HCT116 (cell line): ENCODE data around the gene CCR7. TPM values are rescaled to one million over a fixed set of nuclear protein-coding genes. Genes with fewer than 3 reads are reported as not detected.

Source experiments
- ATAC-seq: fragments of 200-7000 bp; cut with Tn5 transposase; 2 replicates; pipeline ENCODE4 v1.9.1; 2020; ENCODE audit warnings: mild to moderate bottlenecking, moderate library complexity
- BruUV-seq: library from RNA; stranded (reverse); fragments of 400-500 nt; replicated peaks from 2 replicates; lab custom pipeline; 2021; lab: Mats Ljungman, UMichigan
- CTCF ChIA-PET: fragments of 300-600 bp; sonication (Branson Sonifier 250); formaldehyde crosslinking; loops from one replicate; lab custom pipeline; 2021; ENCODE audit warnings: antibody characterized with exemption; lab: Charles Lee
- POLR2A ChIA-PET: fragments of 300-600, 350-600 bp; sonication (Branson Sonifier 250); formaldehyde crosslinking; loops from one replicate; lab custom pipeline; 2021; ENCODE audit warnings: antibody characterized with exemption; lab: Charles Lee
- RAD21 ChIA-PET, 2 experiments: fragments of 300-600 bp; sonication (Branson Sonifier 250); formaldehyde crosslinking; loops; one replicate each; lab custom pipeline; 2023; ENCODE audit warnings: low total read pairs in 2 of 2; ENCODE audit not compliant: uncharacterized antibody in 2 of 2, unreplicated experiment in 2 of 2, low non-redundant PET in 1 of 2; lab: Charles Lee
- DNase-seq: peaks from one replicate; pipeline ENCODE4 v3.0.0-alpha.2; 2010; ENCODE audit warnings: low read depth, low spot score
- H2AFZ ChIP-seq: fragments of 200-600 bp; shearing (Covaris generic), sonication (generic); 2 replicates; pipeline ENCODE4 v1.6.1; 2017; ENCODE audit warnings: low read depth, mixed run types, mixed read lengths, antibody characterized with exemption, low read length; ENCODE audit not compliant: poor library complexity, severe bottlenecking
- H3K27ac ChIP-seq: 2 replicates; pipeline ENCODE4 v1.5.1; 2012; ENCODE audit warnings: low read depth, low read length
- H3K27me3 ChIP-seq: fragments of 200-600 bp; sonication (generic); 2 replicates; pipeline ENCODE4 v1.6.1; 2016; ENCODE audit warnings: mixed run types, low read length, mixed read lengths; ENCODE audit not compliant: insufficient read depth
- H3K36me3 ChIP-seq, 2 experiments: fragments of 200-500 bp in 1 of 2; fragments of 200-600 bp in 1 of 2; sonication (Bioruptor generic) in 1 of 2; sonication (generic) in 1 of 2; 2 replicates each; pipeline versions ENCODE4 v1.5.1 to v1.6.1; 2014 to 2016; ENCODE audit warnings: low read length in 2 of 2, inconsistent platforms in 1 of 2, mixed read lengths in 1 of 2, mixed run types in 1 of 2; ENCODE audit not compliant: insufficient read depth in 2 of 2, control insufficient read depth in 1 of 2
- H3K4me1 ChIP-seq, 2 experiments: fragments of 200-600 bp in 1 of 2; sonication (generic) in 1 of 2; 2 replicates each; pipeline versions ENCODE4 v1.5.1 to v1.6.1; 2012 to 2017; ENCODE audit warnings: low read length in 2 of 2, inconsistent platforms in 1 of 2, mild to moderate bottlenecking in 1 of 2, mixed read lengths in 1 of 2, mixed run types in 1 of 2, moderate library complexity in 1 of 2; ENCODE audit not compliant: insufficient read depth in 2 of 2, control insufficient read depth in 1 of 2
- H3K4me2 ChIP-seq: fragments of 200-600 bp; sonication (generic); 2 replicates; pipeline ENCODE4 v1.6.1; 2017; ENCODE audit warnings: mixed run types, low read length, mixed read lengths
- H3K4me3 ChIP-seq, 2 experiments: fragments of 200-600 bp in 1 of 2; sonication (generic) in 1 of 2; replicated peaks in 1 of 2; 2 replicates each; pipeline ENCODE4 v1.5.1; 2011 to 2016; ENCODE audit warnings: low read length in 2 of 2, control low read depth in 1 of 2, low read depth in 1 of 2, mild to moderate bottlenecking in 1 of 2, mixed read lengths in 1 of 2, mixed run types in 1 of 2
- H3K79me2 ChIP-seq: fragments of 200-600 bp; sonication (generic); 2 replicates; pipeline ENCODE4 v1.6.1; 2017; ENCODE audit warnings: mild to moderate bottlenecking, mixed run types, low read length, moderate library complexity, mixed read lengths; ENCODE audit not compliant: insufficient read depth
- H3K9ac ChIP-seq: fragments of 200-600 bp; sonication (generic); 2 replicates; pipeline ENCODE4 v1.6.1; 2016; ENCODE audit warnings: low read length, mixed read lengths
- H3K9me2 ChIP-seq: fragments of 200-600 bp; sonication (generic), shearing (Covaris generic); 2 replicates; pipeline ENCODE4 v1.6.1; 2017; ENCODE audit warnings: mixed run types, mild to moderate bottlenecking, moderate library complexity; ENCODE audit not compliant: insufficient read depth
- H3K9me3 ChIP-seq, 2 experiments: fragments of 200-500 bp in 1 of 2; fragments of 200-600 bp in 1 of 2; sonication (Bioruptor generic) in 1 of 2; sonication (generic) in 1 of 2; 2 replicates each; pipeline ENCODE4 v1.6.1; 2014 to 2017; ENCODE audit warnings: low read length in 2 of 2, mixed read lengths in 2 of 2, inconsistent platforms in 1 of 2, low read depth in 1 of 2, mild to moderate bottlenecking in 1 of 2, mixed run types in 1 of 2, moderate library complexity in 1 of 2; ENCODE audit not compliant: control insufficient read depth in 1 of 2, insufficient read depth in 1 of 2
- H4K20me1 ChIP-seq: fragments of 200-600 bp; sonication (generic), shearing (Covaris generic); 2 replicates; pipeline ENCODE4 v1.6.1; 2017; ENCODE audit warnings: mixed run types, mild to moderate bottlenecking, moderate library complexity; ENCODE audit not compliant: insufficient read depth
- ATF3 ChIP-seq: IDR thresholded peaks from 2 replicates; pipeline ENCODE4 v1.6.1; 2012
- ELF1 ChIP-seq: IDR thresholded peaks from 2 replicates; pipeline ENCODE4 v1.6.1; 2012; ENCODE audit warnings: low read depth, borderline replicate concordance
- EZH2 ChIP-seq: fragments of 200-600 bp; sonication (generic); IDR thresholded peaks from 2 replicates; pipeline ENCODE4 v1.6.1; 2017; ENCODE audit warnings: antibody characterized with exemption, mixed run types
- EZH2phosphoT487 ChIP-seq: fragments of 200-600 bp; IDR thresholded peaks from 2 replicates; pipeline ENCODE4 v1.6.1; 2018; ENCODE audit warnings: antibody characterized with exemption, borderline replicate concordance
- MAX ChIP-seq: IDR thresholded peaks from 2 replicates; pipeline ENCODE4 v1.6.1; 2012
- ZNF274 ChIP-seq: fragments of 200-500 bp; sonication (Bioruptor generic); IDR thresholded peaks from 2 replicates; pipeline ENCODE4 v1.6.1; 2014; ENCODE audit warnings: mild to moderate bottlenecking, low read depth, low read length, inconsistent platforms
- intact Hi-C: fragments of 100-400 bp; cut with micrococcal nuclease; formaldehyde crosslinking; loops from 2 replicates; pipeline ENCODE4 v1.10.0; 2022
- total RNA-seq: library from RNA; stranded (reverse); gene quantifications from one replicate; pipeline ENCODE4 v1.2.1, GENCODE V29; 2021; ENCODE audit not compliant: unreplicated experiment

Gene CCR7
- total RNA-seq, 1 experiment from 2014 or later: 0.69 TPM

- Histone ChIP-seq H3K9ac (no peak overlapping the region), H3K36me3 (no peaks in the 10 kb centered on the region), H3K4me2 (no peak overlapping the region), H4K20me1 (no peaks in the 10 kb centered on the region), H3K4me1 (no peaks in the 10 kb centered on the region), H3K27ac (no peak overlapping the region), H3K9me3 (no peaks in the 10 kb centered on the region), H3K79me2 (no peaks in the 10 kb centered on the region), H3K27me3 (no peaks in the 10 kb centered on the region), H3K9me2 (no peaks in the 10 kb centered on the region), H3K4me3 (no peak overlapping the region), H2AFZ (no peak overlapping the region)
- no peak for ATAC-seq
- DNase-seq: no peak
- POLR2A ChIA-PET: no interaction called here
- no TSS peak for BruUV-seq
- CTCF ChIA-PET: interaction anchor here (1.0 kb wide), 1 partner anchor 19 kb away, joined by 3 read pairs; no protein-coding TSS in a partner anchor
- RAD21 ChIA-PET: no interaction called here
- TF ChIP-seq ZNF274 (no peak), MAX (no peak), EZH2phosphoT487 (no peak), EZH2 (no peak)
- intact Hi-C loops: no loop called here
These were observed 14.9 kb upstream of the CCR7 start for GRCh38 chr17:40580140-40580539.

- H3K4me2 ChIP-seq: no peak overlapping the region
- RAD21 ChIA-PET: no interaction called here
- H3K4me1 ChIP-seq: no peaks in the 10 kb centered on the region
- DNase-seq (no peak), ATAC-seq (no peak)
- H3K9me3 ChIP-seq: no peaks in the 10 kb centered on the region
- no peak overlapping the region for H3K9ac ChIP-seq
- POLR2A ChIA-PET: no interaction called here
- TF ChIP-seq ELF1 (no peak), ATF3 (no peak)
- no peak overlapping the region for H2AFZ ChIP-seq
- no peaks in the 10 kb centered on the region for H4K20me1 ChIP-seq
- no peaks in the 10 kb centered on the region for H3K9me2 ChIP-seq
- H3K27me3 ChIP-seq: no peaks in the 10 kb centered on the region
- H3K4me3 ChIP-seq: no peak overlapping the region
- intact Hi-C loops: no loop called here
- CTCF ChIA-PET: no interaction called here
- no peaks in the 10 kb centered on the region for H3K36me3 ChIP-seq
- no peaks in the 10 kb centered on the region for H3K79me2 ChIP-seq
- no TSS peak for BruUV-seq
- no peak overlapping the region for H3K27ac ChIP-seq
These were observed 14.2 kb upstream of the CCR7 start for GRCh38 chr17:40579471-40579870.
